H1 (cell line): ENCODE data around the gene DGAT2. TPM values are rescaled to one million over a fixed set of nuclear protein-coding genes. Genes with fewer than 3 reads are reported as not detected.

Experiments
- ASH2L ChIP-seq: fragments of 200-600, 300-600 bp; sonication (generic); IDR thresholded peaks from one replicate; pipeline ENCODE4 v1.7.1; 2017; ENCODE audit warnings: low read length
- CHD7 ChIP-seq: fragments of 300-600 bp; sonication (generic); IDR thresholded peaks from 2 replicates; pipeline ENCODE4 v1.7.1; 2012; ENCODE audit warnings: low read length, moderate library complexity, mild to moderate bottlenecking, inconsistent platforms; ENCODE audit not compliant: insufficient replicate concordance
- CREB1 ChIP-seq: IDR thresholded peaks from 2 replicates; pipeline ENCODE4 v1.6.1; 2012; ENCODE audit warnings: inconsistent platforms
- KDM4A ChIP-seq: IDR thresholded peaks from one replicate; pipeline ENCODE4 v1.7.1; 2012; ENCODE audit warnings: low read depth, mild to moderate bottlenecking, moderate library complexity, low read length, inconsistent platforms; ENCODE audit not compliant: severe bottlenecking
- NANOG ChIP-seq: IDR thresholded peaks from 2 replicates; pipeline ENCODE4 v1.6.1; 2011; ENCODE audit warnings: low read length, low read depth, mild to moderate bottlenecking, inconsistent platforms; ENCODE audit not compliant: insufficient read depth, poor library complexity, severe bottlenecking
- RXRA ChIP-seq: IDR thresholded peaks from 2 replicates; pipeline ENCODE4 v1.6.1; 2011; ENCODE audit warnings: low read depth, mild to moderate bottlenecking, low read length, moderate library complexity; ENCODE audit not compliant: insufficient read depth
- SP1 ChIP-seq: IDR thresholded peaks from 2 replicates; pipeline ENCODE4 v1.6.1; 2011; ENCODE audit warnings: low read depth, low read length
- SP4 ChIP-seq: IDR thresholded peaks from 2 replicates; pipeline ENCODE4 v1.6.1; 2012; ENCODE audit warnings: low read length, inconsistent platforms
- polyA plus RNA-seq, 7 experiments: library from polyadenylated mRNA; depleted of rRNA in 3 of 7; stranded (reverse) in 5 of 7; unstranded in 2 of 7; fragments of >200 nt in 5 of 7; fragments of 200-250 nt in 2 of 7; gene quantifications; 1 replicate in 5 of 7; 2 replicates in 1 of 7; 4 replicates in 1 of 7; pipeline versions ENCODE4 v1.2.1 to v1.2.3, GENCODE V29; 2011 to 2013; ENCODE audit warnings: missing spikeins in 2 of 7, mixed read lengths in 2 of 7
- total RNA-seq: library from RNA; stranded (reverse); fragmentation: NEBNext Ultra II Directional; extraction: Animal tissue kit (Norgen Biotek cat#: 25700); gene quantifications from 2 replicates; pipeline ENCODE4 v1.2.1, GENCODE V29; 2021

Gene DGAT2
- total and polyA plus RNA-seq, 2 of the 8 experiments (the other 6 are each of a cell fraction or from before 2014, with no cell fraction given), result 3.2 to 5.9 TPM

- no peak for TF ChIP-seq CHD7
- no peak for TF ChIP-seq SP1
- no peak for TF ChIP-seq KDM4A
- no peak for TF ChIP-seq CREB1
- no peak for TF ChIP-seq ASH2L
- no peak for TF ChIP-seq NANOG
- TF ChIP-seq RXRA, result no peak
- no peak for TF ChIP-seq SP4
- TF ChIP-seq, all 59 proteins: peak for 0
Measured at GRCh38 chr11:75760243-75760642, 8.3 kb upstream of the DGAT2 start (continued).
